GM19193 (cell line): ENCODE data around the gene KLHL30.

Experiments
- POLR2A ChIP-seq: IDR thresholded peaks from 4 replicates; pipeline ENCODE4 v1.6.1; 2011; ENCODE audit not compliant: insufficient read depth, insufficient read length; ENCODE audit errors: extremely low read depth

Gene KLHL30

GRCh38 chr2:238138331-238139195 lies at the start of gene KLHL30:
TSS of gene KLHL30 (plus strand) at chr2:238138668. CDS start at chr2:238140755, 2,087 bp downstream.
- no peak for TF ChIP-seq POLR2A

- TF ChIP-seq POLR2A = no peak
Measured at GRCh38 chr2:238090887-238091286, 47.6 kb upstream of the KLHL30 start.

GRCh38 chr2:238091436-238092060 lies 46.9 kb upstream of the KLHL30 start:
- no peak for TF ChIP-seq POLR2A

- peak; percentile 3 for TF ChIP-seq POLR2A
Measured at GRCh38 chr2:238092486-238093035, 45.9 kb upstream of the KLHL30 start.

GRCh38 chr2:238093181-238094140 lies 45.0 kb upstream of the KLHL30 start:
- TF ChIP-seq POLR2A = no peak

- TF ChIP-seq POLR2A = no peak
Measured at GRCh38 chr2:238094438-238095022, 43.9 kb upstream of the KLHL30 start.

GRCh38 chr2:238095143-238095542 lies 43.3 kb upstream of the KLHL30 start:
- no peak for TF ChIP-seq POLR2A

- TF ChIP-seq POLR2A = no peak
Measured at GRCh38 chr2:238096311-238097011, 42.0 kb upstream of the KLHL30 start.

GRCh38 chr2:238097201-238097987 lies 41.1 kb upstream of the KLHL30 start:
- no peak for TF ChIP-seq POLR2A

- TF ChIP-seq POLR2A = no peak
Measured at GRCh38 chr2:238097988-238098871, 40.2 kb upstream of the KLHL30 start.

GRCh38 chr2:238098901-238099713 lies 39.4 kb upstream of the KLHL30 start:
- TF ChIP-seq POLR2A = no peak
